ENCODE measurements around the gene INTS14. TPM values are rescaled to one million over a fixed set of nuclear protein-coding genes. Genes with fewer than 3 reads are reported as not detected.

The INTS14 gene
- total and polyA plus RNA-seq, 2 of the 8 experiments (the other 6 are each of a cell fraction or from before 2014, with no cell fraction given) = 33.1 to 33.7 TPM

- 94% methylated on average over 6 of the region's 6 CpGs; no CpG with 5 or more reads in 1 of the 2 experiments for WGBS, 2 experiments (ENCODE audit: extremely low coverage in 1 of 2, insufficient coverage in 1 of 2, insufficient read length in 1 of 2, insufficient replicate concordance in 2 of 2, low coverage in 1 of 2, low lambda C conversion rate in 2 of 2, missing lambda C conversion rate in 1 of 2)
- no peak overlapping the region for H2BK12ac ChIP-seq (ENCODE audit: low read depth, low read length)
These were observed 31.7 kb upstream of the INTS14 start for GRCh38 chr15:65642594-65642993.

More at GRCh38 chr15:65642594-65642993, 31.7 kb upstream of the INTS14 start:
- Histone ChIP-seq H2BK5ac (ENCODE audit: low read depth, low read length) (no peak overlapping the region), H4K8ac (ENCODE audit: extremely low read depth, insufficient read depth, low read length) (no peak overlapping the region), H2BK20ac (ENCODE audit: low read length) (no peak overlapping the region), H3K18ac (ENCODE audit: extremely low read depth, low read length) (no peak overlapping the region), H3K4me1 (replicated peaks in 1 of 4; ENCODE audit: control insufficient read depth in 3 of 4, insufficient read depth in 4 of 4, low read length in 3 of 4) (peaks cover 0 to 3% (median 0%) of the 10 kb centered on the region in 4 experiments; a peak in 1 of 7 replicates), H3K79me2 (ENCODE audit: control insufficient read depth in 1 of 2, insufficient read depth in 2 of 2, low read length in 2 of 2) (no peaks in the 10 kb centered on the region), H3K4me3 (ENCODE audit: extremely low read depth in 1 of 4, insufficient read depth in 2 of 4, low read depth in 3 of 4, low read length in 4 of 4) (no peak overlapping the region), H3K56ac (replicated peaks; ENCODE audit: insufficient read length, low read depth, low read length) (no peak overlapping the region), H2AK5ac (ENCODE audit: low read depth, low read length) (no peak overlapping the region), H3K79me1 (ENCODE audit: low read depth, low read length) (no peaks in the 10 kb centered on the region), H3K4me2 (ENCODE audit: insufficient read depth in 1 of 2, low read depth in 2 of 2, low read length in 2 of 2) (no peak overlapping the region), H2BK120ac (replicated peaks; ENCODE audit: low read depth, low read length) (no peak overlapping the region), H3K23me2 (ENCODE audit: low read depth, low read length) (no peaks in the 10 kb centered on the region), H3K36me3 (ENCODE audit: control insufficient read depth in 2 of 4, insufficient read depth in 4 of 4, low read length in 3 of 4) (no peaks in the 10 kb centered on the region), H2BK15ac (ENCODE audit: low read length) (no peak overlapping the region), H2AFZ (ENCODE audit: low read length) (no peak overlapping the region), H3K23ac (ENCODE audit: insufficient read length) (no peak overlapping the region), H3K14ac (ENCODE audit: insufficient read length) (no peak overlapping the region), H3K27ac (ENCODE audit: low read depth, low read length) (no peak overlapping the region), H4K5ac (ENCODE audit: insufficient read length, low read depth, low read length) (no peak overlapping the region), H3K9ac (replicated peaks in 1 of 4; ENCODE audit: extremely low read depth in 1 of 4, low read depth in 3 of 4, low read length in 3 of 4) (no peak overlapping the region), H3K9me3 (ENCODE audit: insufficient read depth in 2 of 2, low read depth in 1 of 2, low read length in 1 of 2) (no peaks in the 10 kb centered on the region), H3K27me3 (replicated peaks in 1 of 4; ENCODE audit: control insufficient read depth in 3 of 4, extremely low read depth in 1 of 4, insufficient read depth in 3 of 4, low read length in 3 of 4) (no peaks in the 10 kb centered on the region; a peak in 1 of 7 replicates), H3K4ac (replicated peaks; ENCODE audit: insufficient read length, low read depth, low read length) (no peak overlapping the region), H4K91ac (replicated peaks; ENCODE audit: insufficient read length, low read length) (no peak overlapping the region), H4K20me1 (replicated peaks in 1 of 2; ENCODE audit: control insufficient read depth in 1 of 2, insufficient read depth in 2 of 2, low read length in 2 of 2) (no peaks in the 10 kb centered on the region)
- no peak for TF ChIP-seq TAF7 (optimal IDR thresholded peaks at IDR 0.05; ENCODE audit: borderline replicate concordance, low read depth, low read length)
- FAIRE-seq = no peak
- no peak for DNase-seq (ENCODE audit: low read depth in 1 of 2, low spot score in 2 of 2)
- CTCF ChIA-PET (ENCODE audit: partially characterized antibody) = interaction anchor here (0.8 to 10.9 kb wide), 9 partner anchors 8 to 215 kb away, joined by 3 to 134 read pairs (median 7); no protein-coding TSS in a partner anchor
- POLR2A ChIA-PET (ENCODE audit: partially characterized antibody) = interaction anchor here (1.3 to 2.9 kb wide), 3 partner anchors 32 to 227 kb away, joined by 3 to 10 read pairs (median 4); partner anchors contain the start of genes INTS14 and RAB11A
